NCI-H1436 treated with DMSO at 0.1 percent for 48 hours (cell line): ENCODE results near the gene EXOC6.
"Not testable (repeated sequence)": the region's sequence is repeated elsewhere in the genome, so short reads cannot be mapped to it uniquely, and the experiment has no call there.

ENCODE experiments used
- DNase-seq: peaks from one replicate; lab custom pipeline; 2025; lab: John Stamatoyannopoulos, UW

The EXOC6 gene

DNA sequence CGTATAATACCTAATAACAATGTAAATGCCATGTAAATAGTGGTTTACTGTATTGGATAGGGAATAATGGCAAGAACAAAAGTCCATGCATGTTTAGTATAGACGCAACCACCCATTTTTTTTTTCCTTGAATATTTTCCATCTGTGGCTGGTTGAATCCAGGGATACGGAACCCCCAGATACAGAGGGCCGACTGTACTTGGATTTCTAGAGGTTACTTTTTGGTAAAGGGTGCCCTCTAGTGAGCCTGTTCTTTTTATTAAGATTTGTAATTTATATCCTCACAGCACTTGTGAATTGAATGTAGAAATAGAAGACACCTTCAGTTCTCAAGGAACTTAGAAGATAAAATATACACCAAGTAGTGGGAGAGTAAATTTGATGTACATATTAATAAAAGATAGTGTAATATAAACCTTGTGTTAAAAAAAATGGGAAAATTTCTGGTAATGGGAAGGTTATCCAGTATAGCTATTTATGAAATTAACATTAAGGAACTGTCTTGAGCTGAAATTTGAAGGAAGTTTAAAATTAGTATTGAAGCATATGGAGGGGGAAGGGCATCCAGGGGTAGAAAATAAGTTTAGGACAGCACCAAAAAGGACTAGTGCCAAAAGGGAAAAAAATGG is 32.0 kb downstream of the EXOC6 start:
- peak; percentile 1 for DNase-seq

- no peak for DNase-seq
These were observed 32.6 kb downstream of the EXOC6 start for GRCh38 chr10:92880917-92881316.

DNA sequence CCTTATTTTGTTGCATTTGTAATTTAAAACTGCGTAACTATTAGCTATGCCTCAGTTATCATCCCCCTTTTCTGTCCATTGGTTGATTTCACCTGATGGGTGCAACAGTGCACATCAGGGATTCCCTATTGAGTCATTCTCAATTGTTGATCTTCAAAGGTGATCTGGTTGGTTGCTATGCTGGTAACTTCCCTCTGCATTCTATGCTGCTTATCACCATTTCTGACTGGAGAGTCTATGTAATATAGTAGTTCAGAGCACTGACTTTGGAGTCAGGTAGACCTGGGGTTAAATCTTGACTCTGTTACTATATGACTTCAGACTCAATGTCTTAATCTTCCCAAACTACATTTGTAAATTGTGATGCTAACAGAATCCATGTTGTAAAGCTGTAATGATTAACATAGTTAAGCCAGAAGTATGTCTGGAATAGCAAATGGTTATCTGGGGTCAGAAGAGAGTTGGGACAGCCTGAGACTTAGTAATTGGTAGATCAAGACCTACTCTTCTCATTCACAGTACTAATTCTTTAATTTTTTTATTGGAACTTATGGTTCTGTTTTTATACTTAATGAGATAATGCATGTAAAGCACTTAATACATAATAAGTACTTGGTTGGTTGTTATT is 38.1 kb downstream of the EXOC6 start:
- no peak for DNase-seq

- no peak for DNase-seq
These were observed 42.2 kb downstream of the EXOC6 start for GRCh38 chr10:92890471-92890870.

DNA sequence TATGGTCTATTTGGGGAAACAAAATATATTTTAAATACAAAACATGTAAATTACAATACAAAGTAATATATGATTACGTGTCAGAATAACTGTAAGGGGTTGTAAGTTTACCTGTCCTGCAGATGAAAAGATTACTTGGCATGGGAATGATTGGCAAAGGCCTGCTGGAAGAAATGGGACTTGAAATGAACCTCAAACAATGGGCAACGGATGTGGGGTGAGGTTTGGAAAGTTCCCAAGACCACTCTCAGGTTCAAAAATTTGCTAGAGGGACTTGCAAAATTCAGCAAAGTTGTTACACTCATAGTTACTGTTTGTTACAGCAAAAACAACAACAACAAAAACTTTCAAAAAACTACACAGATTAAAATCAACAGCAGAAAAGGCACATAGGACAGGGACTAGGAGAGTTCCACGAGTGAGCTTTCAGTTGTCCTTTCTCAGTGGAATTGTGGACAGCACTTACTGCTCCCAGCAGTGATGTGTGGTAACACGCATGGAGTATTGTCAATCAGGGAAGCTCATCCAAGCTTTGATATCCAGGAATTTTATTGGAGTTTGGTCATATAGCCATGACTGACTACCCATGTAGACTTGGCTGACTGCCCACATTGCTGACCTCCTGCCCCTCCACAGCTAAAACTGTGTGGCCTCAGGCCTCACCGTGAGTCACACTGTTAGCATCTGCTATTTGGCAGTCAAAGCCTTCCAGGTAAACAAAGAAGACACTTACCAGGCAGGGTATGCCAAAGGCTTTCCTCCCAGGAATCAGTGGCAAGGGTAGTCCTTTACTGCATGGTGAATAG is 43.8 kb downstream of the EXOC6 start:
- DNase-seq: no peak

DNA sequence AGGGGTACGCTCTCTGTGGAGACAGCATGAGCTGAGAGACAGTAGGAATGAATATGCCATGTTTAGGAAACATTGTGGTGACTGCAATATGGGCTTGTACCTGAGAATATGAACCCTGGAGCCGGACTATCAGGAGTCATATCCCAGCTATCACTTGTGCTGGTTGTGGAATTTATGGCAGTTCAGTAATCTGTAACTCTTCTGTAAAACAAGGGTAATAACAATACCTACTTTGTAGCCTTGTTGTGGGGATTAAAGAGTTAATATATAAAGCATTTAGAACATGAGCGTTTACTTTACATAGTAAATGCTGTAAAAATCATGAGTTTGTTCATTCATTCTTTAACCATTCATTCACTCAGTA is 44.4 kb downstream of the EXOC6 start:
- no peak for DNase-seq

GRCh38 chr10:92894081-92894655 is 45.8 kb downstream of the EXOC6 start:
- DNase-seq: no peak

DNA sequence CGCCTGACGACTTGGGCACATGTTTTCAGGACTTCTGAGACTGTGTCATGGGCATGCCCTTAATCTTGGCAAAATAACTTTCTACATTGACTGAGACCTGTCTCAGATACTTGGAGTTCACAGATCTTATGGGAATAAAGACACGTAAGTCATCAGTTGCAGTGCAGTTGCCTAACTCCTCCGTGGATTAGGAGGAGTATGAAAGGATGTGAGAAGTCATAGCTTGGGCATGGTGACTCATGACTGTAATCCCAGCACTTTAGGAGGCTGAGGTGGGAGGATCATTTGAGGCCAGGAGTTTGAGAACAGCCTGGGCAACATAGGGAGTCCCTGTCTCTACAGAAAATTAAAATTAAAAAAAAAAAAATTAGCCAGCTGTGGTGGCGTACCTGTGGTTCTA is 49.6 kb downstream of the EXOC6 start:
- DNase-seq: no peak

DNA sequence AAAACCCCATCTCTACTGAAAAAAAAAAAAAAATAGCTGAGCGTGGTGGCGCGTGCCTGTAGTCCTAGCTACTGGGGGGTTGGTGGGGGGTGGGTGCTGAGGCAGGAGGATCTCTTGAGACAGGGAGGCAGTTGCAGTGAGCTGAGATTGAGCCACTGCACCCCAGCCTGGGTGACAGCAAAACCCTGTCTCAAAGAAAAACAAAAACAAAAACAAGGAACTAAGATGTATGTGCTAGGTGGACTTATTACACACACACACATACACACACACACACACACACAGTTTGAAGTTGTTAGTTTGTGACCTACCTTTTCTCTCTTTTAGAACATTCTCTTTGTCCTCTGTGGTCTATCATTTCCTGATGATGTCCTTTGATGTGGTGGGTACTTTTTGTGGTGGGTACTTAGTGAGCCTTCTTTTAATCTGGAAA is 53.5 kb downstream of the EXOC6 start:
- DNase-seq: no peak

DNA sequence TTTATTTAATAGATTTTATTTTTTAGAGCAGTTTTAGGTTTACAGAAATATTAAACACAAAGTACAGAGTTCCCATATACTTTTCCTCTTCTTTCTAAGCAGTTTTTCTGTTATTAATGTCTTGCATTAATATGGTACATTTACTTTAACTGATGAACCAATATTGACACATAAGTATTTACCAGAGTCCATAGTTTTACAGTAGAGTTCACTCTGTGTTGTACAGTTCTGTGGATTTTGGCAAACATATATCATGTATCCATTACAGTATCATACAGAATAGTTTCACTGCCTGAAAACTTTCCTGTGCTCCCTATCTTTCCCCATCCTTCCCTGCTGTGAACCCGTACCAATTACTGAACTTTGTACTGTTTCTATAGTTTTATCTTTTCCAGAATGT is 55.3 kb downstream of the EXOC6 start:
- DNase-seq: no peak

- DNase-seq: no peak
These were observed 59.0 kb downstream of the EXOC6 start for GRCh38 chr10:92907280-92907679.

DNA sequence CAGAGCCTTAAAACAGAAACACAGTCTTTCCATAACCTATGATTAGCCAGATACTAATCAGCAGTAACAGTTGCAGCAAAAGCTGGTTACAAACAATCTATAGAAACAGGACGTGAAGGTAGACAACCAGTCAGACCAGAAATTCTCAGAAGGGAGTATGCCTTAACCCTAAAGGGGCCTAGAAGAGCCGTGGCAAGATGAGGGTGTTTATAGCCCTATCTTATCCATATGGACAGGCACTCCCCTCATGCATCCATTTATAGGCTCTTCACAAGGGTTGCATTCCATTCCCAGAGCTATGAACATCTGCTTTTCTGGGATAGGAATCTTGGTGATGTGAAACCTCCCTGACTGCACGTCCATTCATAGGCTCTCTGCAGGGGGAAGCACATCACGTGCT is 64.3 kb downstream of the EXOC6 start:
- DNase-seq: not testable (repeated sequence)

DNA sequence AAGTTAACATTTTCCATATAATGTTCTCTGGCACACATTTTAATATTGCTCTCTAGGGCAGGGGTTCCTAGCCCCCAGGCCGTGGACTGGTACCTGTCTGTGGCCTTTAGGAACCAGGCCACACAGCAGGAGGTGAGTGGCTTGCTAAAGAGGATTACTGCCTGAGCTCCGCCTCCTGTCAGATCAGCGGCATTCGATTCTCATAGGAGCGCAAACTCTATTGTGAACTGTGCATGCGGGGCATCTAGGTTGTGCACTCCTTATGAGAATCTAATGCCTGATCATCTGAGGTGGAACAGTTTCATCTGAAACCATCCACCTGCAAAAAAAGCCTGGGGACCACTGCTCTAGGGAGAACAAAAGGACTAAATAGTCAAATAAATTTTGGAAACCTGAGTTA is 65.7 kb downstream of the EXOC6 start:
- DNase-seq: no peak

DNA sequence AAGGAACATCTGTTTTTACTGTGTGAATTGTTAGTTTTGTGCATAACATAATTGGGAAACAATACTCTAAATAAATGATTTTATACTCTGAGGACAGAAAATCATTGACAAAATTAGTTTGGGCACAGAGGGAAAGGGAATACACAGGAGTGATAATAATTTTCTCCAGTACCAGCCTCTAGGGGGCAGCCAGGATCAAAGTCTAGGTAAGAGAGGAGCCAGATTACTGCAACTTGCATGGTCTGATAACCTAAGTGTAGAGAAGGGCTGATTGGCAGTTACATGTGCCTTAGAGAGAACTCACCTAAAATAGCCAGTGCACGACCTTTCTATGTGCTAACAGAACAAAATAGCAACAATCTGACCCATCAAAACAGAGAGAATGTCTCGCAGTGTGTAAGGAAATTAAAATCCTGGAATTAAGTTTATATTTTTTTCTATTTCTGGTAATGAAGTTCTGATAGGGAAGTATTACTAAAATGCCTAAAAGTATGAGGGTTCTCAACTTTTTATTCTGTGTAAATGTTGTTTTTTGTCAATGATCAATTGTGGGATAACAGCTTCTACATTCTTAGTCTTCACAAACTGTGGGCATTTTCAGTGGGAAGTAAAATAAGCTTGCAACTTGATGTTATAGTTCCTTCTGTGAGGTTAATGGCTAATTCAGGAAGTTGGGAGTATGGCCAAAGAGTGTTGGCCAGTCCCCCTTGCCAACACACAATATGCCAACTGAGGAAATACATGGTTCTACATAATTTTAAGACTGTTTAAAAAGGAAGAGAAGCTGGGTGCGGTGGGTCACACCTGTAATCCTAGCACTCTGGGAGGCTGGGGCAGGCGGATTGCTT is 66.4 kb downstream of the EXOC6 start:
- DNase-seq: no peak

DNA sequence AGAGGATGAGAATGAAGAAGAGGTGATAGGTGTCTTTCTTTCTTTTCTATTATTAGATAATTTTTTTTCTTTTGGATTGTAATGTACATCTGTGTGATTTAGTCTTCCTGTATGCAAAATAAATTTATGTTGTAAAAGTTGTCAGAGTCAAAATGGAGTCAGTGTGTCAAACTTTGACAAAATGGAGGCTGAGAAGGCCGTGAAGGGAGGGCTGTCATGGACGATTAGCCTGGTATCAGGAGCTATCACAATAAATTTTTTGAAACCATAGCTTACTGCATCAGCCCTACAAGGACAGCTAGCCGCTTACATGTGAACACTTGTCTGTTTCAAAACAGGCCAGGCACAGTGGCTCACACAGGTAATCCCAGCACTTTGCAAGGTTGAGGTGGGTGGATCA is 67.6 kb downstream of the EXOC6 start:
- DNase-seq: no peak

DNA sequence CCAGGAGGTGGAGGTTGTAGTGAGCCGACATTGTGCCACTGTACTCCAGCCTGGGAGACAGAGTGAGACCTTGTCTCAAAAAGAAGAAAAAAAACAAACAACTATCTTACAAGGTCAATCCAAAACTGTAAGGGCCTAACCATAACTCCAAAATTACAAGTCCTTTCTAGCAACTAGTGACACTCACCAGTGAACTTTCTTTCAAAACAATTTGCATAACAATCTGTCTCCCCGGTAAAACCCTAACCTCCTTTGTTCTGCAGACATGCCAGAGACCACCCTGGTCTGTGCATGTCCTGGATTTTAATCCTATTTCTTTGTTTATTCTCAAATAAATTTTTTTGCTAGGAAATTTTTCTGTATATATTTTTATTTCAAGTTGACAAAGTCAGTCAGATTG is 68.1 kb downstream of the EXOC6 start:
- DNase-seq: no peak

DNA sequence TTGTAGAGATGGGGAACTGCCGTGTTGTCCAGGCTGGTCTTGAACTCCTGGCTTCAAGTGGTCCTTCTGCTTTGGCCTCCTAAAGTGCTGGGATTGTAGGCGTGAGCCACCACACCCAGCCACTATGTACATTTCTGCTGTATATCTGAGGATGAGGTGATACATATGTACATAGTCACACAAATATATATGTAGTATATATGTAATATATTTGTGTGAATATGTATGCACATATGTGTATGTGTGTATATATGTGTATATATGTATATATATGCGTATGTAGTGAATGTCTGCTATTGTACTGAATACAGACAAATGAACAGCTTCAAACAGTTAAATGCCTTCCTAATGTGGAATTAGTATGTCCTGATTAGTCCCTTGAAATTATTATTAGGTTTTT is 70.3 kb downstream of the EXOC6 start:
- DNase-seq: no peak

GRCh38 chr10:92920866-92921265 is 72.5 kb downstream of the EXOC6 start:
- no peak for DNase-seq

- no peak for DNase-seq
These were observed 75.1 kb downstream of the EXOC6 start for GRCh38 chr10:92923416-92923815.

- DNase-seq: no peak
These were observed 81.6 kb downstream of the EXOC6 start for GRCh38 chr10:92929896-92930295.

DNA sequence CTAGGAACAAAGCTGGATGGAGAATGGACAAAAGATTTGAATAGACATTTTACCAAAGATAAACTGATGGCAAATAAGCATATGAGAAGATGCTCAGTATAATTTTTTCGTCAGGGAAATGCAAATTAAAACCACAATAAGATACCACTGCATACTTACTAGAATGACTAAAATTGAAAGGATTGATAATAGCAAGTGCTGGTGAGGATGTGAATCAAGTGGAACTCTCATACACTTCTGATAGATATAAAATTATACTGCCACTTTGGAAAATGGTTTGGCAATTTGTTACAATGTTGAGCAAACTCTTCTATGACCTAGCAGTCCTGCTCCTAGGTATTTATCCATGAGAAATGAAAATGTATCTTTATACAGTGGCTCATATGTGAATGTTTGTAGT is 83.3 kb downstream of the EXOC6 start:
- DNase-seq: no peak

DNA sequence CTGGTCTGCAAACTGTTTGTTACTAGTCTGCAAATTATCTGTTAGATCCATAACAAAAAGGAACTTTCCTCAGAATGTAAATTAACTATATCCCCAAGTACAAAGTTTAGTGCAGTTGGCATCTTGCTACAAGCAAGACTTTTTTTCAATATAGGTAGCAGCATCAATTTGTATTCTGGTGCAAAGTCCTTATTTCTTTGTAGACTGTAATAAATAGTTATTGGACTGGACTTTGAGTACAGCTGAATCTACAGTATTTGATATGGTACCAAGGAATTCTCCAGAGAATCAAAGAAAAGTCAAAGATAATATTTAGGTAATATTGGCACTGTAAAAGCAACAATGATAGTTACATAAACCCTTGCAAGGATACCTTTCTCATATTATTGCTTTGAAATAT is 89.6 kb downstream of the EXOC6 start:
- DNase-seq: no peak
